RWPE1 (cell line): Measurements from ENCODE around the gene TENT5A.

Source experiments
- CTCF ChIA-PET: fragments of 350-600 bp; sonication (Branson Sonifier 250); formaldehyde crosslinking; extraction: SDS; loops from one replicate; lab custom pipeline; 2021; lab: Yijun Ruan, JAX
- POLR2A ChIA-PET: fragments of 400-600 bp; formaldehyde crosslinking; extraction: SDS; loops from one replicate; lab custom pipeline; 2020; ENCODE audit warnings: antibody characterized with exemption; ENCODE audit not compliant: low non-redundant PET; lab: Yijun Ruan, JAX
- DNase-seq: peaks from one replicate; pipeline ENCODE4 v3.0.0; 2012; ENCODE audit warnings: low spot score
- H3K27ac ChIP-seq: fragments of 450-650 bp; 2 replicates; pipeline ENCODE4 v1.5.1; 2017
- CTCF ChIP-seq: fragments of 450-650 bp; conservative IDR thresholded peaks from 2 replicates; pipeline ENCODE4 v1.5.1; 2017; ENCODE audit warnings: low read depth, mild to moderate bottlenecking

The TENT5A gene

GRCh38 chr6:81718126-81718525 lies 34.4 kb downstream of the TENT5A start:
- ChIA-PET CTCF (no interaction called here), POLR2A (no interaction called here)
- no peak for TF ChIP-seq CTCF
- no peak overlapping the region for H3K27ac ChIP-seq
- no peak for DNase-seq

- ChIA-PET POLR2A (no interaction called here), CTCF (no interaction called here)
- no peak overlapping the region for H3K27ac ChIP-seq
- no peak for TF ChIP-seq CTCF
- no peak for DNase-seq
Observed at GRCh38 chr6:81714684-81715083, 37.8 kb downstream of the TENT5A start.

- DNase-seq = no peak
- CTCF ChIA-PET = interaction anchor here (0.6 kb wide), 1 partner anchor 1354 kb away, joined by 4 read pairs; no protein-coding TSS in a partner anchor
- no peak for TF ChIP-seq CTCF
- POLR2A ChIA-PET = no interaction called here
- H3K27ac ChIP-seq = no peak overlapping the region
Observed at GRCh38 chr6:81713205-81713604, 39.3 kb downstream of the TENT5A start.

DNA sequence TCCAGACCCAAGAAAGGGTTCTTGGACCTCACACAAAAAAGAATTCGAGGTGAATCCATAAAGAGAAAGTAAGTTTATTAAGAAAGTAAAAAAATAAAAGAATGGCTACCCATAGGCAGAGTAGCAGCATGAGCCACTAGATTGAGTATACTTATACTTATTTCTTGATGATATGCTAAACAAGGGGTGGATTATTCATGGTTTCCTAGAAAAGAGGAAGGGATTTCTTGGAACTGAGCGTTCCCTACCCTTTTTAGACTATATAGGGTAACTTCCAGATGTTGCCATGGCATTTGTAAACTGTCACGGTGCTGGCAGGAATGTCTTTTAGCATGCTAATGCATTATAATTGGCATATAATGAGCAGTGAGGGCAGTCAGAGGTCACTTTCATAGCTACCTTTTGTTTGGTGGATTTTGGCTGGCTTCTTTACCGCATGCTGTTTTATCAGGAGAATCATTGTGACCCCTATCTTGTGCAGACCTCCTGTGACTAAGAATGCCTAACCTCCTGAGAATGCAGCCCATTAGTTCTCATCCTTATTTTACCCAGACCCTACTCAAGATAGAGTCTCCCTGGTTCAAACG lies 44.3 kb downstream of the TENT5A start:
- ChIA-PET CTCF (no interaction called here), POLR2A (no interaction called here)
- DNase-seq = no peak

GRCh38 chr6:81704700-81705099 lies 47.8 kb downstream of the TENT5A start:
- no peak for DNase-seq
- CTCF ChIA-PET = interaction anchor here (0.7 kb wide), 1 partner anchor 136 kb away, joined by 3 read pairs; no protein-coding TSS in a partner anchor
- POLR2A ChIA-PET = no interaction called here
- no peak for TF ChIP-seq CTCF
- H3K27ac ChIP-seq = no peak overlapping the region

More for the DNA sequence above, 44.3 kb downstream of the TENT5A start:
- H3K27ac ChIP-seq = no peak overlapping the region
- TF ChIP-seq CTCF = no peak

- POLR2A ChIA-PET = no interaction called here
- no peak for DNase-seq
- CTCF ChIA-PET = no interaction called here
- H3K27ac ChIP-seq = no peak overlapping the region
- no peak for TF ChIP-seq CTCF
Observed at GRCh38 chr6:81700414-81700813, 52.1 kb downstream of the TENT5A start.

DNA sequence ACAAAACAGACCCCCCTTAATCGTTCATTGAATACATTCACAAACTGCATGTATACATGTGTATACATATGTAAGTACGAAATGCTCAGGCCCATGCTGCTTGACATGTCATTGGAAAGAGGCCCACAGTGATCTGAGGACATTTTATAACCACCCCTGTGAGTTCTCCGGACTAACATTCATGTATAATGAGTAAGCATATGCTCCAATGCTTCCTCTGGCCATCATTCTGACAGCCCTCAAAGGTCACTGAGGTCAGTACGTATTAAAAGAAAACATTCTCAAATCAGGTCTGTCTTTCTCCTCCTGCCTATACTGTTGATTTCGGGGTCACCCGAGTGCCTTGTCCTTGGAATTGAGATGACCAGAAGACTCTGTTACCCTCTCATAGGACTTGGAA lies 54.9 kb downstream of the TENT5A start:
- ChIA-PET CTCF (no interaction called here), POLR2A (no interaction called here)
- no peak for TF ChIP-seq CTCF
- no peak for DNase-seq
- H3K27ac ChIP-seq = no peak overlapping the region
